Effector CD4-positive, alpha-beta T cell (primary cell): ENCODE results near the gene GLO1.

Source experiments
- DNase-seq: peaks from one replicate; pipeline ENCODE4 v3.0.0-alpha.2; 2020
- total RNA-seq: gene quantifications from one replicate; lab custom pipeline; 2026; lab: John Stamatoyannopoulos, UW

Gene GLO1
- total RNA-seq, result 26.3 reads per million, percentile 53 among the genes with 10 or more reads in this experiment

GRCh38 chr6:38702558-38703397 is at the start of gene GLO1:
GLO1 (minus strand) TSS chr6:38703145; CDS start chr6:38703054, 91 bp downstream.
- peak; percentile 95 for DNase-seq

- no peak for DNase-seq
These were observed 48.1 kb upstream of the GLO1 start for GRCh38 chr6:38750968-38751615.

- no peak for DNase-seq
These were observed 46.5 kb upstream of the GLO1 start for GRCh38 chr6:38749473-38749872.

GRCh38 chr6:38739532-38739931 is 36.6 kb upstream of the GLO1 start:
- no peak for DNase-seq

- DNase-seq, result no peak
These were observed 35.3 kb upstream of the GLO1 start for GRCh38 chr6:38738261-38738660.

GRCh38 chr6:38736951-38737350 is 34.0 kb upstream of the GLO1 start:
- no peak for DNase-seq

GRCh38 chr6:38730140-38730862 is 27.4 kb upstream of the GLO1 start:
- no peak for DNase-seq

- no peak for DNase-seq
These were observed 25.3 kb upstream of the GLO1 start for GRCh38 chr6:38728203-38728602.

- no peak for DNase-seq
These were observed 22.7 kb upstream of the GLO1 start for GRCh38 chr6:38725414-38726183.

GRCh38 chr6:38724343-38724742 is 21.4 kb upstream of the GLO1 start:
- no peak for DNase-seq

GRCh38 chr6:38723783-38724182 is 20.8 kb upstream of the GLO1 start:
- DNase-seq, result no peak

- no peak for DNase-seq
These were observed 19.9 kb upstream of the GLO1 start for GRCh38 chr6:38722727-38723334.

- no peak for DNase-seq
These were observed 19.1 kb upstream of the GLO1 start for GRCh38 chr6:38722038-38722437.

- DNase-seq, result no peak
These were observed 17.4 kb upstream of the GLO1 start for GRCh38 chr6:38720295-38720694.

- no peak for DNase-seq
These were observed 16.4 kb upstream of the GLO1 start for GRCh38 chr6:38719358-38719757.

GRCh38 chr6:38716825-38717224 is 13.9 kb upstream of the GLO1 start:
- DNase-seq, result no peak

- no peak for DNase-seq
These were observed 12.2 kb upstream of the GLO1 start, which contains the start of gene DNAH8 for GRCh38 chr6:38715016-38715689. DNAH8 (plus strand) TSS chr6:38715311; CDS start chr6:38722810, 7,499 bp downstream.

- DNase-seq, result no peak
These were observed 11.5 kb upstream of the GLO1 start for GRCh38 chr6:38714239-38715015.

GRCh38 chr6:38713812-38714211 is 10.9 kb upstream of the GLO1 start:
- peak; percentile 4 for DNase-seq

- DNase-seq, result no peak
These were observed 5.6 kb upstream of the GLO1 start for GRCh38 chr6:38708496-38708895.

- no peak for DNase-seq
These were observed 3.0 kb upstream of the GLO1 start for GRCh38 chr6:38705924-38706323.
